HepG2 (cell line): Measurements from ENCODE around the gene CLEC3B.

Source experiments
- ATF7-NPFF ChIP-seq: sonication (generic); formaldehyde crosslinking; IDR thresholded peaks from 2 replicates; pipeline ENCODE4 v1.8.1; 2023; ENCODE audit warnings: mild to moderate bottlenecking, low read depth, missing genetic modification reagents, moderate library complexity
- CBX1 ChIP-seq: IDR thresholded peaks from one replicate; pipeline ENCODE4 v1.6.1; 2016; ENCODE audit warnings: antibody characterized with exemption, low read depth
- CENPX ChIP-seq: sonication (generic); formaldehyde crosslinking; IDR thresholded peaks from 2 replicates; pipeline ENCODE4 v1.9.0; 2021; ENCODE audit warnings: mild to moderate bottlenecking, missing genetic modification reagents, moderate library complexity
- JUNB ChIP-seq: sonication (generic); formaldehyde crosslinking; IDR thresholded peaks from 2 replicates; pipeline ENCODE4 v1.8.0; 2022; ENCODE audit warnings: missing genetic modification reagents, mild to moderate bottlenecking, borderline replicate concordance
- KDM2A ChIP-seq: sonication (generic); formaldehyde crosslinking; IDR thresholded peaks from 2 replicates; pipeline ENCODE4 v1.4.0; 2020; ENCODE audit warnings: low read depth, missing genetic modification reagents, borderline replicate concordance
- MYC ChIP-seq: sonication (generic); formaldehyde crosslinking; IDR thresholded peaks from 2 replicates; pipeline ENCODE4 v1.9.0; 2021; ENCODE audit warnings: missing genetic modification reagents, borderline replicate concordance
- NR3C1 ChIP-seq: sonication (generic); formaldehyde crosslinking; IDR thresholded peaks from 2 replicates; pipeline ENCODE4 v1.4.0; 2020; ENCODE audit warnings: missing genetic modification reagents
- POLR2AphosphoS5 ChIP-seq: IDR thresholded peaks from 2 replicates; pipeline ENCODE4 v1.6.1; 2012; ENCODE audit warnings: low read depth, low read length
- RAD21 ChIP-seq: fragments of 450-650 bp; formaldehyde crosslinking; IDR thresholded peaks from 2 replicates; pipeline ENCODE4 v1.5.0; 2020; ENCODE audit warnings: mild to moderate bottlenecking
- SP1 ChIP-seq, 2 experiments: fragments of 450-650 bp in 1 of 2; sonication (generic) in 1 of 2; formaldehyde crosslinking in 1 of 2; IDR thresholded peaks; 2 replicates each; pipeline versions ENCODE4 v1.4.0 to v1.6.1; 2016 to 2020; ENCODE audit warnings: missing genetic modification reagents in 1 of 2
- ZBTB7B ChIP-seq: sonication (generic); formaldehyde crosslinking; IDR thresholded peaks from 2 replicates; pipeline ENCODE4 v1.4.0; 2020; ENCODE audit warnings: missing genetic modification reagents
- TF ChIP-seq, protein P1 (sequence below): sonication (generic); formaldehyde crosslinking; IDR thresholded peaks from 2 replicates; pipeline ENCODE4 v1.5.0; 2020; ENCODE audit warnings: mild to moderate bottlenecking, missing genetic modification reagents, moderate library complexity
- TF ChIP-seq, protein P2 (sequence below): sonication (generic); formaldehyde crosslinking; IDR thresholded peaks from 2 replicates; pipeline ENCODE4 v1.8.1; 2023; ENCODE audit warnings: mild to moderate bottlenecking, inconsistent platforms, moderate library complexity, missing genetic modification reagents, borderline replicate concordance
- TF ChIP-seq, protein P3 (sequence below): sonication (generic); formaldehyde crosslinking; IDR thresholded peaks from 2 replicates; pipeline ENCODE4 v1.8.0; 2022; ENCODE audit warnings: mild to moderate bottlenecking, missing genetic modification reagents, borderline replicate concordance

DNA sequence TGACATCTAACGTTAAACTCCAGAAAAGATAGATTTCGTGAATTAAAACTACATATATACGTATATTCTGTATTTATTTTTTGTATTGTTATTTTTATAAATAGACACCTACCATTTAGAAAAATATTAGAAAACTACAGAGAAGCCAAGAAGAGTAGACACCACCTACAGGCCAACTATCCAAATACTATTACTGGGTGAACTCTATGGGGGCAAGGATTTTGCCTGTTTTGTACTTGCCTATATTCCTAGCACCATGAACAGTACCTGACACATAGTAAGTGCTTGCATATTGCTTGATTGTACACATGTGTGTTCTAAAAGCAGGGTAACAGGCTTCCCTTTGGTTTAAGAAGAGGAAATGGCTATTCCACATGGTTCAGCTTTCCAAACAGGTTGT lies 24.4 kb upstream of the CLEC3B start:
- TF ChIP-seq POLR2AphosphoS5, result no peak
- TF ChIP-seq ZBTB7B (CRISPR knock-in tag), result no peak
- TF ChIP-seq, protein P1, sequence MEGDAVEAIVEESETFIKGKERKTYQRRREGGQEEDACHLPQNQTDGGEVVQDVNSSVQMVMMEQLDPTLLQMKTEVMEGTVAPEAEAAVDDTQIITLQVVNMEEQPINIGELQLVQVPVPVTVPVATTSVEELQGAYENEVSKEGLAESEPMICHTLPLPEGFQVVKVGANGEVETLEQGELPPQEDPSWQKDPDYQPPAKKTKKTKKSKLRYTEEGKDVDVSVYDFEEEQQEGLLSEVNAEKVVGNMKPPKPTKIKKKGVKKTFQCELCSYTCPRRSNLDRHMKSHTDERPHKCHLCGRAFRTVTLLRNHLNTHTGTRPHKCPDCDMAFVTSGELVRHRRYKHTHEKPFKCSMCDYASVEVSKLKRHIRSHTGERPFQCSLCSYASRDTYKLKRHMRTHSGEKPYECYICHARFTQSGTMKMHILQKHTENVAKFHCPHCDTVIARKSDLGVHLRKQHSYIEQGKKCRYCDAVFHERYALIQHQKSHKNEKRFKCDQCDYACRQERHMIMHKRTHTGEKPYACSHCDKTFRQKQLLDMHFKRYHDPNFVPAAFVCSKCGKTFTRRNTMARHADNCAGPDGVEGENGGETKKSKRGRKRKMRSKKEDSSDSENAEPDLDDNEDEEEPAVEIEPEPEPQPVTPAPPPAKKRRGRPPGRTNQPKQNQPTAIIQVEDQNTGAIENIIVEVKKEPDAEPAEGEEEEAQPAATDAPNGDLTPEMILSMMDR, result no peak
- TF ChIP-seq KDM2A (CRISPR knock-in tag), result no peak
- no peak for TF ChIP-seq SP1 (IDR thresholded peaks at IDR 0.05)
- TF ChIP-seq SP1 (CRISPR knock-in tag; IDR thresholded peaks at IDR 0.05), result no peak
- no peak for TF ChIP-seq CBX1
- TF ChIP-seq NR3C1 (CRISPR knock-in tag), result no peak
- no peak for TF ChIP-seq MYC (CRISPR knock-in tag)
- TF ChIP-seq CENPX, result no peak
- TF ChIP-seq RAD21 (CRISPR knock-in tag), result no peak
- TF ChIP-seq, protein P2, sequence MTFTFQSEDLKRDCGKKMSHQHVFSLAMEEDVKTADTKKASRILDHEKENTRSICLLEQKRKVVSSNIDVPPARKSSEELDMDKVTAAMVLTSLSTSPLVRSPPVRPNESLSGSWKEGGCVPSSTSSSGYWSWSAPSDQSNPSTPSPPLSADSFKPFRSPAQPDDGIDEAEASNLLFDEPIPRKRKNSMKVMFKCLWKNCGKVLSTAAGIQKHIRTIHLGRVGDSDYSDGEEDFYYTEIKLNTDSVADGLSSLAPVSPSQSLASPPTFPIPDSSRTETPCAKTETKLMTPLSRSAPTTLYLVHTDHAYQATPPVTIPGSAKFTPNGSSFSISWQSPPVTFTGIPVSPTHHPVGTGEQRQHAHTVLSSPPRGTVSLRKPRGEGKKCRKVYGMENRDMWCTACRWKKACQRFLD (CRISPR knock-in tag), result no peak
- TF ChIP-seq ATF7-NPFF (CRISPR knock-in tag), result no peak
- TF ChIP-seq JUNB (CRISPR knock-in tag), result no peak
- TF ChIP-seq, protein P3, sequence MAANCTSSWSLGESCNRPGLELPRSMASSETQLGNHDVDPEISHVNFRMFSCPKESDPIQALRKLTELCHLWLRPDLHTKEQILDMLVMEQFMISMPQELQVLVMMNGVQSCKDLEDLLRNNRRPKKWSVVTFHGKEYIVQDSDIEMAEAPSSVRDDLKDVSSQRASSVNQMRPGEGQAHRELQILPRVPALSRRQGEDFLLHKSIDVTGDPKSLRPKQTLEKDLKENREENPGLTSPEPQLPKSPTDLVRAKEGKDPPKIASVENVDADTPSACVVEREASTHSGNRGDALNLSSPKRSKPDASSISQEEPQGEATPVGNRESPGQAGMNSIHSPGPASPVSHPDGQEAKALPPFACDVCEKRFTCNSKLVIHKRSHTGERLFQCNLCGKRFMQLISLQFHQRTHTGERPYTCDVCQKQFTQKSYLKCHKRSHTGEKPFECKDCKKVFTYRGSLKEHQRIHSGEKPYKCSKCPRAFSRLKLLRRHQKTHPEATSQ, result no peak
